Mucosa of descending colon (tissue), 3 donors: ENCODE results near the gene RPL10A. TPM values are rescaled to one million over a fixed set of nuclear protein-coding genes. Genes with fewer than 3 reads are reported as not detected.

Experiments used
- ATAC-seq: fragments of 200-7000 bp; cut with Tn5 transposase; one replicate; pipeline ENCODE4 v1.9.1; 2020; ENCODE audit warnings: mild to moderate bottlenecking, moderate library complexity
- DNase-seq, 3 donors: peaks; one replicate each; pipeline ENCODE4 v3.0.0-alpha.2; 2020
- H3K36me3 ChIP-seq: fragments of 200-600 bp; one replicate; pipeline ENCODE4 v1.8.0; 2021; ENCODE audit warnings: low read depth, mild to moderate bottlenecking
- H3K4me1 ChIP-seq: fragments of 200-600 bp; one replicate; pipeline ENCODE4 v1.8.0; 2021; ENCODE audit warnings: low read depth, mild to moderate bottlenecking
- H3K4me3 ChIP-seq: fragments of 200-600 bp; one replicate; pipeline ENCODE4 v1.8.0; 2021; ENCODE audit warnings: mild to moderate bottlenecking
- H3K9me3 ChIP-seq: fragments of 200-600 bp; one replicate; pipeline ENCODE4 v1.8.0; 2021; ENCODE audit warnings: mild to moderate bottlenecking
- CTCF ChIP-seq: fragments of 200-600 bp; IDR thresholded peaks from one replicate; pipeline ENCODE4 v1.8.0; 2022; ENCODE audit warnings: antibody characterized with exemption, mild to moderate bottlenecking
- intact Hi-C, 2 donors: fragments of 100-400 bp; cut with DNase I in 1 of 2; cut with micrococcal nuclease in 1 of 2; formaldehyde crosslinking; loops; one replicate each; pipeline versions ENCODE4 v1.11.0 to v1.11.1; 2022; cut with DNase I, micrococcal nuclease
- total RNA-seq, 3 donors: library from RNA; stranded (reverse); fragmentation: NEBNext Ultra II Directional in 2 of 3; extraction: Animal tissue kit (Norgen Biotek cat#: 25700) in 2 of 3; gene quantifications; one replicate each; pipeline versions ENCODE4 v1.2.1 to v1.2.4, GENCODE V29; 2021 to 2023
- donor health status: DM: no; HTN: no; CAD: no; lungs with moderate emphysema.
- donor health status: DM: no; HTN: no; CAD: no.
- donor health status: DM: no; HTN: yes; CAD: no.

The RPL10A gene
- total RNA-seq, 3 donors from 2014 or later: 849 to 1,069 (median 985) TPM

- intact Hi-C loops: no loop called here
- DNase-seq (peak in 1 of 3 donors; percentile 44), ATAC-seq (no peak)
- H3K4me1 ChIP-seq: peaks cover 45% of the 10 kb centered on the region
- TF ChIP-seq CTCF: no peak
- no peaks in the 10 kb centered on the region for H3K9me3 ChIP-seq
- no peak overlapping the region for H3K4me3 ChIP-seq
- no peaks in the 10 kb centered on the region for H3K36me3 ChIP-seq
These were observed 24.2 kb downstream of the RPL10A start for GRCh38 chr6:35492258-35492973.

DNA sequence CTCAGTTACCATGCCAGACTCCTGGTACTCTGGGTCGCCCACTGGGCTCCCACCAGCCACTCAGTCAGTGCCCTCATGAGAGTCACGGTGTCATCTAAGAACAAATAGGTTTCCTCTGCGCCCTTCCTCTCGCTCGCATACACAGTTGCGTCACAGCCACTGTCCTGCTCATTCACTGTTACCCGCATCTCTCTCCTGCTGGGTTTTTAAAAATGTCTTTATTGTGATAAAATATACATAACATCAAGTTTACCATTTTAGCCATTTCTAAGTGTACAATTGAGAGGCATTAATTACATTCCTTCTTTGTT lies 24.7 kb downstream of the RPL10A start:
- no peak for TF ChIP-seq CTCF
- intact Hi-C loops: no loop called here
- DNase-seq (no peak), ATAC-seq (no peak)
- Histone ChIP-seq H3K4me3 (no peak overlapping the region), H3K4me1 (peaks cover 44% of the 10 kb centered on the region), H3K9me3 (no peaks in the 10 kb centered on the region), H3K36me3 (no peaks in the 10 kb centered on the region)

GRCh38 chr6:35493307-35493983 lies 25.2 kb downstream of the RPL10A start:
- H3K4me3 ChIP-seq: no peak overlapping the region
- no peaks in the 10 kb centered on the region for H3K36me3 ChIP-seq
- no peak for DNase-seq
- peaks cover 44% of the 10 kb centered on the region for H3K4me1 ChIP-seq
- no peak for ATAC-seq
- no peak for TF ChIP-seq CTCF
- no peaks in the 10 kb centered on the region for H3K9me3 ChIP-seq
- intact Hi-C loops: no loop called here

DNA sequence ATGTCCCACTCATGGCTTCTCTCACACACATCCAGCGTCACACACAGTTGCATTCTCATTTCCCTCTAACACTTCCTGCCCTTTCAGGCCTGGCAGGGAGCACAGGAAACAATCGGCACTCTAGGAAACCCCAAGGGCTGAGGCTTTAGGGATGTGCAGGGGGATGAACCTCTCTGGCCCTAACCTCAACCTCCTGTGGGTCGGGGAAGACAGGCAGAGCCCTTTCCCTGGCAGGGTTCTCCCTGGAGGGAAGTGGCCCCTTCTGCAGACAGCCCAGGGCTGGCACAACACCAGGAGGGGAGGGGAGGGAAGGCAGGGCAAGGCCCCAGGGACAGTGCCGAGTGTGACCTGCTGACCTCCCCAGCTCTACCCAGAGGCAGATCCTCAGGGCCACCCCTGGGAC lies 26.0 kb downstream of the RPL10A start:
- no peaks in the 10 kb centered on the region for H3K9me3 ChIP-seq
- H3K36me3 ChIP-seq: no peaks in the 10 kb centered on the region
- H3K4me1 ChIP-seq: peaks cover 42% of the 10 kb centered on the region
- no peak for ATAC-seq
- TF ChIP-seq CTCF: no peak
- peak in 1 of 3 donors; percentile 44 for DNase-seq
- H3K4me3 ChIP-seq: no peak overlapping the region
- intact Hi-C loops: no loop called here

GRCh38 chr6:35495258-35496035 lies 27.2 kb downstream of the RPL10A start:
- no peak for ATAC-seq
- no peak for TF ChIP-seq CTCF
- intact Hi-C loops: no loop called here
- peaks cover 40% of the 10 kb centered on the region for H3K4me1 ChIP-seq
- peak overlapping the region; percentile 70 for H3K4me3 ChIP-seq
- no peaks in the 10 kb centered on the region for H3K9me3 ChIP-seq
- DNase-seq: no peak
- no peaks in the 10 kb centered on the region for H3K36me3 ChIP-seq
